Uterus (tissue), 4 donors: ENCODE results near the gene DCP1A. TPM values are rescaled to one million over a fixed set of nuclear protein-coding genes. Genes with fewer than 3 reads are reported as not detected.
A peak's percentile ranks its signal among the peaks of the same experiment; 100 is the strongest.
"Not testable (repeated sequence)": the region's sequence is repeated elsewhere in the genome, so short reads cannot be mapped to it uniquely, and the experiment has no call there.

Experiments used
- DNase-seq, 2 donors: peaks; one replicate each; pipeline ENCODE4 v3.0.0-alpha.2; 2019 to 2020
- H3K27ac ChIP-seq, 2 donors: fragments of 200-600 bp; sonication (generic); 1 replicate in 1 of 2; 2 replicates in 1 of 2; pipeline ENCODE4 v1.5.1; 2016 to 2018
- H3K27me3 ChIP-seq, 2 donors: fragments of 200-600 bp; sonication (generic); one replicate each; pipeline ENCODE4 v1.5.1; 2018 to 2019; ENCODE audit warnings: control low read depth in 1 of 2
- H3K36me3 ChIP-seq, 2 donors: fragments of 200-600 bp; sonication (generic); one replicate each; pipeline ENCODE4 v1.5.1; 2019; ENCODE audit warnings: control low read depth in 1 of 2
- H3K4me1 ChIP-seq, 2 donors: fragments of 200-600 bp; sonication (generic); one replicate each; pipeline ENCODE4 v1.5.1; 2018 to 2019; ENCODE audit warnings: control low read depth in 1 of 2
- H3K4me3 ChIP-seq, 2 donors: fragments of 200-600 bp; sonication (generic); 1 replicate in 1 of 2; 2 replicates in 1 of 2; pipeline ENCODE4 v1.5.1; 2018 to 2019; ENCODE audit warnings: mild to moderate bottlenecking in 1 of 2
- H3K9me3 ChIP-seq, 2 donors: fragments of 200-600 bp; sonication (generic); one replicate each; pipeline ENCODE4 v1.5.1; 2019; ENCODE audit warnings: control low read depth in 1 of 2
- CTCF ChIP-seq, 4 experiments: fragments of 200-600 bp in 2 of 4; fragments of 450-650 bp in 2 of 4; sonication (generic) in 2 of 4; IDR thresholded peaks; one replicate each; pipeline ENCODE4 v1.5.1; 2016 to 2019; ENCODE audit warnings: antibody characterized with exemption in 4 of 4, mild to moderate bottlenecking in 2 of 4, moderate library complexity in 1 of 4
- POLR2A ChIP-seq, 2 donors: fragments of 450-650 bp; IDR thresholded peaks; one replicate each; pipeline ENCODE4 v1.6.1; 2016; ENCODE audit warnings: antibody characterized with exemption in 2 of 2, mild to moderate bottlenecking in 1 of 2, moderate library complexity in 1 of 2
- intact Hi-C: fragments of 100-400 bp; cut with DNase I; formaldehyde crosslinking; loops from one replicate; pipeline ENCODE4 v1.15.1; 2023; ENCODE audit warnings: low total_unique reads
- total RNA-seq, 4 donors: library from RNA; depleted of rRNA in 3 of 4; stranded (reverse); fragments of >200 nt in 3 of 4; gene quantifications; one replicate each; pipeline versions ENCODE4 v1.1.0 to v1.2.4, GENCODE V29; 2014 to 2023
- donor health status: DM: yes; HTN: yes; CAD: no.

Gene DCP1A
- total RNA-seq, 4 donors from 2014 or later = 27.2 to 39.4 (median 34.5) TPM

GRCh38 chr3:53253707-53254508 lies 93.4 kb downstream of the DCP1A start:
- H3K4me1 ChIP-seq = peaks cover 0 to 12% of the 10 kb centered on the region in 2 donors
- no peak for DNase-seq
- H3K27ac ChIP-seq = peak overlapping the region in 1 of 2 donors; percentile 81
- H3K36me3 ChIP-seq = no peaks in the 10 kb centered on the region
- no peaks in the 10 kb centered on the region for H3K27me3 ChIP-seq
- TF ChIP-seq POLR2A (IDR thresholded peaks at IDR 0.05) (no peak), CTCF (IDR thresholded peaks at IDR 0.05) (no peak)
- no peaks in the 10 kb centered on the region for H3K9me3 ChIP-seq
- intact Hi-C loops = no loop called here
- peak overlapping the region; percentile 82 to 86 for H3K4me3 ChIP-seq

GRCh38 chr3:53252947-53253322 lies 94.4 kb downstream of the DCP1A start:
- H3K4me3 ChIP-seq, DNase-seq, H3K27ac ChIP-seq, H3K9me3 ChIP-seq, H3K27me3 ChIP-seq, intact Hi-C loops, H3K36me3 ChIP-seq: not testable (repeated sequence)
- peaks cover 0 to 12% of the 10 kb centered on the region in 2 donors for H3K4me1 ChIP-seq

- Histone ChIP-seq H3K27me3 (no peaks in the 10 kb centered on the region), H3K4me1 (peaks cover 0 to 12% of the 10 kb centered on the region in 2 donors), H3K36me3 (no peaks in the 10 kb centered on the region), H3K4me3 (no peak overlapping the region), H3K9me3 (no peaks in the 10 kb centered on the region), H3K27ac (no peak overlapping the region)
- TF ChIP-seq CTCF (IDR thresholded peaks at IDR 0.05) = no peak
- TF ChIP-seq POLR2A (IDR thresholded peaks at IDR 0.05) = no peak
- intact Hi-C loops = no loop called here
- DNase-seq = no peak
Observed at GRCh38 chr3:53252096-53252946, 95.0 kb downstream of the DCP1A start.

GRCh38 chr3:53250881-53251605 lies 96.3 kb downstream of the DCP1A start:
- Histone ChIP-seq H3K36me3 (no peaks in the 10 kb centered on the region), H3K27me3 (no peaks in the 10 kb centered on the region), H3K4me1 (peaks cover 0 to 12% of the 10 kb centered on the region in 2 donors), H3K27ac (no peak overlapping the region), H3K9me3 (no peaks in the 10 kb centered on the region), H3K4me3 (no peak overlapping the region)
- TF ChIP-seq POLR2A (IDR thresholded peaks at IDR 0.05) = no peak
- no peak for TF ChIP-seq CTCF (IDR thresholded peaks at IDR 0.05)
- no peak for DNase-seq
- intact Hi-C loops = no loop called here

GRCh38 chr3:53250453-53250852 lies 96.9 kb downstream of the DCP1A start:
- H3K9me3 ChIP-seq = no peaks in the 10 kb centered on the region
- H3K4me3 ChIP-seq = no peak overlapping the region
- DNase-seq = no peak
- H3K4me1 ChIP-seq = peaks cover 0 to 12% of the 10 kb centered on the region in 2 donors
- H3K36me3 ChIP-seq = no peaks in the 10 kb centered on the region
- H3K27ac ChIP-seq = no peak overlapping the region
- no peak for TF ChIP-seq CTCF (IDR thresholded peaks at IDR 0.05)
- TF ChIP-seq POLR2A (IDR thresholded peaks at IDR 0.05) = no peak
- intact Hi-C loops = no loop called here
- no peaks in the 10 kb centered on the region for H3K27me3 ChIP-seq
